H1 (cell line): ENCODE data around the gene FSCN2. TPM values are rescaled to one million over a fixed set of nuclear protein-coding genes. Genes with fewer than 3 reads are reported as not detected.

ENCODE experiments used
- GABPA ChIP-seq: IDR thresholded peaks from 2 replicates; pipeline ENCODE4 v1.6.1; 2011; ENCODE audit warnings: mild to moderate bottlenecking, low read length, moderate library complexity, borderline replicate concordance; ENCODE audit not compliant: insufficient read depth
- polyA plus RNA-seq, 7 experiments: library from polyadenylated mRNA; depleted of rRNA in 3 of 7; stranded (reverse) in 5 of 7; unstranded in 2 of 7; fragments of >200 nt in 5 of 7; fragments of 200-250 nt in 2 of 7; gene quantifications; 1 replicate in 5 of 7; 2 replicates in 1 of 7; 4 replicates in 1 of 7; pipeline versions ENCODE4 v1.2.1 to v1.2.3, GENCODE V29; 2011 to 2013; ENCODE audit warnings: missing spikeins in 2 of 7, mixed read lengths in 2 of 7
- total RNA-seq: library from RNA; stranded (reverse); fragmentation: NEBNext Ultra II Directional; extraction: Animal tissue kit (Norgen Biotek cat#: 25700); gene quantifications from 2 replicates; pipeline ENCODE4 v1.2.1, GENCODE V29; 2021

FSCN2 gene
- total and polyA plus RNA-seq, 2 of the 8 experiments (the other 6 are each of a cell fraction or from before 2014, with no cell fraction given), result 0.18 to 0.30 TPM

GRCh38 chr17:81484195-81484979 lies 43.8 kb upstream of the FSCN2 start (continued):
- TF ChIP-seq GABPA, result peak; percentile 55; the same call in 1 of the 2 replicates
- TF ChIP-seq, all 59 proteins: peak for 24
